Fibroblast of lung (primary cell): Measurements from ENCODE around the gene SULF2. TPM values are rescaled to one million over a fixed set of nuclear protein-coding genes. Genes with fewer than 3 reads are reported as not detected.
A peak's percentile ranks its signal among the peaks of the same experiment; 100 is the strongest.

Experiments used
- DNase-seq, 2 donors: peaks; one replicate each; pipeline versions ENCODE4 v3.0.0 to v3.0.0-alpha.2; 2010; ENCODE audit warnings: low read depth in 2 of 2
- H2AFZ ChIP-seq: 2 replicates; pipeline ENCODE4 v1.5.1; 2012; ENCODE audit warnings: low read length, control low read depth, inconsistent platforms
- H3K27ac ChIP-seq: 2 replicates; pipeline ENCODE4 v1.5.1; 2011; ENCODE audit warnings: low read length, control low read depth; ENCODE audit not compliant: insufficient read depth
- H3K27me3 ChIP-seq: 2 replicates; pipeline ENCODE4 v1.5.1; 2011; ENCODE audit warnings: mild to moderate bottlenecking, low read length; ENCODE audit not compliant: control insufficient read depth, insufficient read depth
- H3K36me3 ChIP-seq: 2 replicates; pipeline ENCODE4 v1.5.1; 2011; ENCODE audit warnings: low read length; ENCODE audit not compliant: control insufficient read depth, insufficient read depth
- H3K4me1 ChIP-seq: 2 replicates; pipeline ENCODE4 v1.5.1; 2011; ENCODE audit warnings: low read length; ENCODE audit not compliant: control insufficient read depth, insufficient read depth; ENCODE audit errors: extremely low read depth
- H3K4me2 ChIP-seq: 2 replicates; pipeline ENCODE4 v1.5.1; 2011; ENCODE audit warnings: low read length, control low read depth; ENCODE audit not compliant: insufficient read depth; ENCODE audit errors: extremely low read depth
- H3K4me3 ChIP-seq, 4 experiments: fragments of 200-600 bp in 1 of 4; sonication (generic) in 1 of 4; replicated peaks in 1 of 4; 2 replicates each; pipeline ENCODE4 v1.5.1; 2011 to 2016; ENCODE audit warnings: low read length in 4 of 4, low read depth in 3 of 4, mild to moderate bottlenecking in 3 of 4, control low read depth in 2 of 4, inconsistent platforms in 1 of 4, mixed read lengths in 1 of 4; ENCODE audit not compliant: insufficient read depth in 1 of 4; ENCODE audit errors: control extremely low read depth in 1 of 4
- H3K79me2 ChIP-seq: 2 replicates; pipeline ENCODE4 v1.5.1; 2012; ENCODE audit warnings: mild to moderate bottlenecking, low read length, inconsistent platforms; ENCODE audit not compliant: control insufficient read depth, insufficient read depth
- H3K9ac ChIP-seq: 2 replicates; pipeline ENCODE4 v1.5.1; 2011; ENCODE audit warnings: mild to moderate bottlenecking, low read length, control low read depth; ENCODE audit not compliant: insufficient read depth
- H3K9me3 ChIP-seq: 2 replicates; pipeline ENCODE4 v1.5.1; 2012; ENCODE audit warnings: low read depth, low read length; ENCODE audit not compliant: control insufficient read depth, insufficient read depth
- H4K20me1 ChIP-seq: 2 replicates; pipeline ENCODE4 v1.5.1; 2011; ENCODE audit warnings: low read length; ENCODE audit not compliant: control insufficient read depth, insufficient read depth; ENCODE audit errors: extremely low read depth
- CTCF ChIP-seq, 2 donors: IDR thresholded peaks in 1 of 2; conservative IDR thresholded peaks in 1 of 2; 1 replicate in 1 of 2; 2 replicates in 1 of 2; pipeline ENCODE4 v1.5.1; 2011 to 2012; ENCODE audit warnings: low read length in 2 of 2, control low read depth in 1 of 2, inconsistent platforms in 1 of 2, low read depth in 1 of 2, mild to moderate bottlenecking in 1 of 2
- EZH2 ChIP-seq: IDR thresholded peaks from 2 replicates; pipeline ENCODE4 v1.5.1; 2012; ENCODE audit warnings: low read length, control low read depth, mild to moderate bottlenecking; ENCODE audit errors: missing control alignments
- polyA plus RNA-seq, 2 donors: library from polyadenylated mRNA; depleted of rRNA in 1 of 2; stranded (reverse) in 1 of 2; unstranded in 1 of 2; fragments of >200 nt; gene quantifications; 2 replicates each; pipeline ENCODE4 v1.2.1, GENCODE V29; 2011 to 2012; ENCODE audit warnings: missing spikeins in 1 of 2
- total RNA-seq: library from RNA; depleted of rRNA; stranded (reverse); fragments of >200 nt; gene quantifications from 2 replicates; pipeline ENCODE4 v1.2.1, GENCODE V29; 2014

Gene SULF2
- total and polyA plus RNA-seq, 2 donors (not counting 1 experiment from before 2014, with no cell fraction given) = 0.26 to 9.6 TPM

GRCh38 chr20:47765271-47765670 lies 20.0 kb downstream of the SULF2 start:
- no peak overlapping the region for H3K4me2 ChIP-seq
- H3K4me3 ChIP-seq = no peak overlapping the region
- H3K9ac ChIP-seq = no peak overlapping the region
- H3K9me3 ChIP-seq = no peaks in the 10 kb centered on the region
- DNase-seq = no peak
- TF ChIP-seq CTCF (conservative IDR thresholded peaks at IDR 0.05 in 1 of 2, IDR thresholded peaks at IDR 0.05 in 1 of 2; ENCODE audit: low read depth in 1 of 2, low read length in 2 of 2) (no peak), EZH2 (no peak)
- no peaks in the 10 kb centered on the region for H3K4me1 ChIP-seq
- peaks cover 3% of the 10 kb centered on the region for H3K27me3 ChIP-seq
- H2AFZ ChIP-seq = no peak overlapping the region
- H3K36me3 ChIP-seq = no peaks in the 10 kb centered on the region
- no peaks in the 10 kb centered on the region for H4K20me1 ChIP-seq
- no peaks in the 10 kb centered on the region for H3K79me2 ChIP-seq
- H3K27ac ChIP-seq = no peak overlapping the region

GRCh38 chr20:47764154-47764733 lies 21.0 kb downstream of the SULF2 start:
- H3K27ac ChIP-seq = no peak overlapping the region
- no peaks in the 10 kb centered on the region for H3K4me1 ChIP-seq
- no peak overlapping the region for H2AFZ ChIP-seq
- H3K4me2 ChIP-seq = no peak overlapping the region
- no peaks in the 10 kb centered on the region for H4K20me1 ChIP-seq
- peaks cover 3% of the 10 kb centered on the region for H3K27me3 ChIP-seq
- H3K4me3 ChIP-seq = no peak overlapping the region
- no peak overlapping the region for H3K9ac ChIP-seq
- no peaks in the 10 kb centered on the region for H3K79me2 ChIP-seq
- H3K36me3 ChIP-seq = no peaks in the 10 kb centered on the region
- no peaks in the 10 kb centered on the region for H3K9me3 ChIP-seq
- DNase-seq = no peak
- no peak for TF ChIP-seq EZH2
- no peak for TF ChIP-seq CTCF (conservative IDR thresholded peaks at IDR 0.05 in 1 of 2, IDR thresholded peaks at IDR 0.05 in 1 of 2; ENCODE audit: low read depth in 1 of 2, low read length in 2 of 2)

GRCh38 chr20:47762699-47763268 lies 22.5 kb downstream of the SULF2 start:
- no peaks in the 10 kb centered on the region for H3K79me2 ChIP-seq
- TF ChIP-seq EZH2 (no peak), CTCF (conservative IDR thresholded peaks at IDR 0.05 in 1 of 2, IDR thresholded peaks at IDR 0.05 in 1 of 2; ENCODE audit: low read depth in 1 of 2, low read length in 2 of 2) (no peak)
- no peak overlapping the region for H3K9ac ChIP-seq
- peak in 1 of 2 donors; percentile 66 for DNase-seq
- no peaks in the 10 kb centered on the region for H3K4me1 ChIP-seq
- H3K4me3 ChIP-seq = no peak overlapping the region
- H3K27ac ChIP-seq = no peak overlapping the region
- H3K4me2 ChIP-seq = no peak overlapping the region
- no peak overlapping the region for H2AFZ ChIP-seq
- H4K20me1 ChIP-seq = no peaks in the 10 kb centered on the region
- peaks cover 3% of the 10 kb centered on the region for H3K27me3 ChIP-seq
- no peaks in the 10 kb centered on the region for H3K9me3 ChIP-seq
- H3K36me3 ChIP-seq = no peaks in the 10 kb centered on the region
